HepG2 (cell line): ENCODE measurements around the gene PRDX2. TPM values are rescaled to one million over a fixed set of nuclear protein-coding genes. Genes with fewer than 3 reads are reported as not detected.
A peak's percentile ranks its signal among the peaks of the same experiment; 100 is the strongest.

Experiments
- ATAD3A ChIP-seq: sonication (generic); formaldehyde crosslinking; IDR thresholded peaks from 2 replicates; pipeline ENCODE4 v1.4.0; 2020; ENCODE audit warnings: missing genetic modification reagents
- EHMT2 ChIP-seq: fragments of 200-600 bp; sonication (generic); IDR thresholded peaks from 2 replicates; pipeline ENCODE4 v1.7.0; 2017; ENCODE audit warnings: antibody characterized with exemption, low read depth, low read length, borderline replicate concordance
- KDM5A ChIP-seq: fragments of 200-600 bp; sonication (generic); IDR thresholded peaks from 2 replicates; pipeline ENCODE4 v1.7.0; 2018; ENCODE audit warnings: antibody characterized with exemption, mild to moderate bottlenecking, low read length, borderline replicate concordance
- PHF21A ChIP-seq: sonication (generic); formaldehyde crosslinking; IDR thresholded peaks from 2 replicates; pipeline ENCODE4 v1.5.0; 2020; ENCODE audit warnings: mild to moderate bottlenecking, missing genetic modification reagents
- RXRB ChIP-seq: IDR thresholded peaks from 2 replicates; pipeline ENCODE4 v1.6.1; 2016; ENCODE audit warnings: borderline replicate concordance, missing genetic modification reagents, missing compliant biosample characterization
- SPEN ChIP-seq: sonication (generic); formaldehyde crosslinking; IDR thresholded peaks from 2 replicates; pipeline ENCODE4 v1.5.1; 2020; ENCODE audit warnings: low read depth, mild to moderate bottlenecking, missing genetic modification reagents
- TARDBP ChIP-seq: sonication (generic); formaldehyde crosslinking; IDR thresholded peaks from 2 replicates; pipeline ENCODE4 v1.8.0; 2022; ENCODE audit warnings: mild to moderate bottlenecking, missing genetic modification reagents
- TBX2 ChIP-seq: sonication (generic); formaldehyde crosslinking; IDR thresholded peaks from 2 replicates; pipeline ENCODE4 v1.5.0; 2020; ENCODE audit warnings: missing genetic modification reagents, mild to moderate bottlenecking, borderline replicate concordance
- ZBTB38 ChIP-seq: sonication (generic); formaldehyde crosslinking; IDR thresholded peaks from 2 replicates; pipeline ENCODE4 v1.5.1; 2020; ENCODE audit warnings: mild to moderate bottlenecking, missing genetic modification reagents
- ZNF10 ChIP-seq: sonication (generic); formaldehyde crosslinking; IDR thresholded peaks from 2 replicates; pipeline ENCODE4 v1.4.0; 2020; ENCODE audit warnings: mild to moderate bottlenecking, low read depth, missing genetic modification reagents, borderline replicate concordance
- ZNF879 ChIP-seq: sonication (generic); formaldehyde crosslinking; IDR thresholded peaks from 2 replicates; pipeline ENCODE4 v1.8.1; 2023; ENCODE audit warnings: missing genetic modification reagents
- polyA plus RNA-seq, 8 experiments: library from polyadenylated mRNA; depleted of rRNA in 3 of 8; stranded (reverse) in 7 of 8; unstranded in 1 of 8; fragments of >200 nt; fragmentation: Illumina TruSeq in 4 of 8; extraction: Trizol in 4 of 8; gene quantifications; 2 replicates each; pipeline versions ENCODE4 v1.2.1 to v1.2.3, GENCODE V29; 2011 to 2016; ENCODE audit warnings: low read depth in 4 of 8, missing spikeins in 1 of 8, mixed read lengths in 1 of 8; ENCODE audit not compliant: insufficient read depth in 1 of 8
- total RNA-seq, 5 experiments: library from RNA; depleted of rRNA; stranded (reverse); fragments of >200 nt; fragmentation: Illumina TruSeq; extraction: Trizol; gene quantifications; 2 replicates each; pipeline ENCODE4 v1.2.3, GENCODE V29; 2016; ENCODE audit warnings: low read depth in 1 of 5
- TF ChIP-seq, protein P1 (sequence below): sonication (generic); formaldehyde crosslinking; conservative IDR thresholded peaks from 2 replicates; pipeline ENCODE4 v1.4.0; 2020; ENCODE audit warnings: mild to moderate bottlenecking, missing genetic modification reagents, moderate library complexity
- TF ChIP-seq, protein P2 (sequence below), 2 experiments: sonication (generic) in 1 of 2; formaldehyde crosslinking in 1 of 2; IDR thresholded peaks; 2 replicates each; pipeline versions ENCODE4 v1.5.1 to v1.6.1; 2011 to 2020; ENCODE audit warnings: borderline replicate concordance in 1 of 2, low read depth in 1 of 2, low read length in 1 of 2, mild to moderate bottlenecking in 1 of 2, missing genetic modification reagents in 1 of 2, moderate library complexity in 1 of 2
- TF ChIP-seq, protein P3 (sequence below): sonication (generic); formaldehyde crosslinking; IDR thresholded peaks from 2 replicates; pipeline ENCODE4 v1.4.0; 2020; ENCODE audit warnings: missing genetic modification reagents
- TF ChIP-seq, protein P4 (sequence below): sonication (generic); formaldehyde crosslinking; IDR thresholded peaks from 2 replicates; pipeline ENCODE4 v1.8.0; 2023; ENCODE audit warnings: mild to moderate bottlenecking, missing genetic modification reagents
- TF ChIP-seq, protein P5 (sequence below): sonication (generic); formaldehyde crosslinking; IDR thresholded peaks from 2 replicates; pipeline ENCODE4 v1.5.0; 2020; ENCODE audit warnings: missing genetic modification reagents
- TF ChIP-seq, protein P6 (sequence below): sonication (generic); formaldehyde crosslinking; IDR thresholded peaks from 2 replicates; pipeline ENCODE4 v1.5.0; 2020; ENCODE audit warnings: missing genetic modification reagents, mild to moderate bottlenecking, borderline replicate concordance

Gene PRDX2
- total and polyA plus RNA-seq, 2 of the 13 experiments (the other 11 are each of a cell fraction or from before 2014, with no cell fraction given) = 218 to 381 TPM

DNA sequence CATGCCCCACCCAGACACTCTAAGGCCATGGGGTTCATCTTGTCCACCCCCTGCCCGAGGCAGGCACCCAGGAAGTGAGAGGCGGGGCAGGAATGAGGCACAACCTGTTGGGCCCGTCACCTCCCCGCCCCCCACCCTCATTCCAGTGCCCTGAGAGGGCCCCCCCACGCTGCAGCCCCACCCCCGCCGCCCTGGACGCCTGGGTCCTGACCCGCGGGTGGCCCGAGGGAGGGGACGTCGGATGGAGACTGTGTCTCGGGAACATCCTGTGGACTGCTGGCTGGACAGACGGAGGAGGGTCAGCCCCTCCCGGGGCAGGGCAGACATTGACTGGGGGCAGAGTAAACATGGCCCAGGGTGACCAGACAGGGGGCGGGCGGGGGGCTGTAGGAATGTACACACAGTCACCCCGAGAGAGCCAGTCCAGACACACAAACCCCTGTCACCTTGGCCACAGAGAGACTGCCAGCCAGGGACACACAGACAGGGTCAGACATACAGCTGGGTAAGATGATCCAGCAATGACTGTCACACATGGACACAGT is 17.7 kb downstream of the PRDX2 start (continued):
- TF ChIP-seq, protein P1, sequence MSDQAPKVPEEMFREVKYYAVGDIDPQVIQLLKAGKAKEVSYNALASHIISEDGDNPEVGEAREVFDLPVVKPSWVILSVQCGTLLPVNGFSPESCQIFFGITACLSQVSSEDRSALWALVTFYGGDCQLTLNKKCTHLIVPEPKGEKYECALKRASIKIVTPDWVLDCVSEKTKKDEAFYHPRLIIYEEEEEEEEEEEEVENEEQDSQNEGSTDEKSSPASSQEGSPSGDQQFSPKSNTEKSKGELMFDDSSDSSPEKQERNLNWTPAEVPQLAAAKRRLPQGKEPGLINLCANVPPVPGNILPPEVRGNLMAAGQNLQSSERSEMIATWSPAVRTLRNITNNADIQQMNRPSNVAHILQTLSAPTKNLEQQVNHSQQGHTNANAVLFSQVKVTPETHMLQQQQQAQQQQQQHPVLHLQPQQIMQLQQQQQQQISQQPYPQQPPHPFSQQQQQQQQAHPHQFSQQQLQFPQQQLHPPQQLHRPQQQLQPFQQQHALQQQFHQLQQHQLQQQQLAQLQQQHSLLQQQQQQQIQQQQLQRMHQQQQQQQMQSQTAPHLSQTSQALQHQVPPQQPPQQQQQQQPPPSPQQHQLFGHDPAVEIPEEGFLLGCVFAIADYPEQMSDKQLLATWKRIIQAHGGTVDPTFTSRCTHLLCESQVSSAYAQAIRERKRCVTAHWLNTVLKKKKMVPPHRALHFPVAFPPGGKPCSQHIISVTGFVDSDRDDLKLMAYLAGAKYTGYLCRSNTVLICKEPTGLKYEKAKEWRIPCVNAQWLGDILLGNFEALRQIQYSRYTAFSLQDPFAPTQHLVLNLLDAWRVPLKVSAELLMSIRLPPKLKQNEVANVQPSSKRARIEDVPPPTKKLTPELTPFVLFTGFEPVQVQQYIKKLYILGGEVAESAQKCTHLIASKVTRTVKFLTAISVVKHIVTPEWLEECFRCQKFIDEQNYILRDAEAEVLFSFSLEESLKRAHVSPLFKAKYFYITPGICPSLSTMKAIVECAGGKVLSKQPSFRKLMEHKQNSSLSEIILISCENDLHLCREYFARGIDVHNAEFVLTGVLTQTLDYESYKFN (CRISPR knock-in tag) = peak; percentile 59; the same call in 1 of the 2 replicates
- TF ChIP-seq, protein P2, sequence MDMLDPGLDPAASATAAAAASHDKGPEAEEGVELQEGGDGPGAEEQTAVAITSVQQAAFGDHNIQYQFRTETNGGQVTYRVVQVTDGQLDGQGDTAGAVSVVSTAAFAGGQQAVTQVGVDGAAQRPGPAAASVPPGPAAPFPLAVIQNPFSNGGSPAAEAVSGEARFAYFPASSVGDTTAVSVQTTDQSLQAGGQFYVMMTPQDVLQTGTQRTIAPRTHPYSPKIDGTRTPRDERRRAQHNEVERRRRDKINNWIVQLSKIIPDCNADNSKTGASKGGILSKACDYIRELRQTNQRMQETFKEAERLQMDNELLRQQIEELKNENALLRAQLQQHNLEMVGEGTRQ (IDR thresholded peaks at IDR 0.05; ENCODE audit: low read depth, low read length) = no peak
- TF ChIP-seq, protein P2 (CRISPR knock-in tag; IDR thresholded peaks at IDR 0.05; ENCODE audit: borderline replicate concordance) = no peak
- TF ChIP-seq EHMT2 (no peak), TARDBP (CRISPR knock-in tag) (0 out of 2 replicates have a peak, but pooled peaks have one; percentile 39), PHF21A (CRISPR knock-in tag) (peak; percentile 43; the same call in 1 of the 2 replicates), KDM5A (no peak), ZNF10 (CRISPR knock-in tag) (no peak), ZNF879 (CRISPR knock-in tag) (no peak), ATAD3A (CRISPR knock-in tag) (no peak), RXRB (peak; percentile 68), ZBTB38 (CRISPR knock-in tag) (0 out of 2 replicates have a peak, but pooled peaks have one; percentile 16), TBX2 (CRISPR knock-in tag) (peak; percentile 46; the same call in 1 of the 2 replicates), SPEN (CRISPR knock-in tag) (peak; percentile 61; the same call in 1 of the 2 replicates)
- TF ChIP-seq, protein P3, sequence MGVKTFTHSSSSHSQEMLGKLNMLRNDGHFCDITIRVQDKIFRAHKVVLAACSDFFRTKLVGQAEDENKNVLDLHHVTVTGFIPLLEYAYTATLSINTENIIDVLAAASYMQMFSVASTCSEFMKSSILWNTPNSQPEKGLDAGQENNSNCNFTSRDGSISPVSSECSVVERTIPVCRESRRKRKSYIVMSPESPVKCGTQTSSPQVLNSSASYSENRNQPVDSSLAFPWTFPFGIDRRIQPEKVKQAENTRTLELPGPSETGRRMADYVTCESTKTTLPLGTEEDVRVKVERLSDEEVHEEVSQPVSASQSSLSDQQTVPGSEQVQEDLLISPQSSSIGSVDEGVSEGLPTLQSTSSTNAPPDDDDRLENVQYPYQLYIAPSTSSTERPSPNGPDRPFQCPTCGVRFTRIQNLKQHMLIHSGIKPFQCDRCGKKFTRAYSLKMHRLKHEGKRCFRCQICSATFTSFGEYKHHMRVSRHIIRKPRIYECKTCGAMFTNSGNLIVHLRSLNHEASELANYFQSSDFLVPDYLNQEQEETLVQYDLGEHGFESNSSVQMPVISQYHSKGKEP (CRISPR knock-in tag) = no peak
- TF ChIP-seq, protein P4, sequence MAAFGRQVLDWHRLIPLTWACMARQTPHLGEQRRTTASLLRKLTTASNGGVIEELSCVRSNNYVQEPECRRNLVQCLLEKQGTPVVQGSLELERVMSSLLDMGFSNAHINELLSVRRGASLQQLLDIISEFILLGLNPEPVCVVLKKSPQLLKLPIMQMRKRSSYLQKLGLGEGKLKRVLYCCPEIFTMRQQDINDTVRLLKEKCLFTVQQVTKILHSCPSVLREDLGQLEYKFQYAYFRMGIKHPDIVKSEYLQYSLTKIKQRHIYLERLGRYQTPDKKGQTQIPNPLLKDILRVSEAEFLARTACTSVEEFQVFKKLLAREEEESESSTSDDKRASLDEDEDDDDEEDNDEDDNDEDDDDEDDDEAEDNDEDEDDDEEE (CRISPR knock-in tag) = no peak
- TF ChIP-seq, protein P5, sequence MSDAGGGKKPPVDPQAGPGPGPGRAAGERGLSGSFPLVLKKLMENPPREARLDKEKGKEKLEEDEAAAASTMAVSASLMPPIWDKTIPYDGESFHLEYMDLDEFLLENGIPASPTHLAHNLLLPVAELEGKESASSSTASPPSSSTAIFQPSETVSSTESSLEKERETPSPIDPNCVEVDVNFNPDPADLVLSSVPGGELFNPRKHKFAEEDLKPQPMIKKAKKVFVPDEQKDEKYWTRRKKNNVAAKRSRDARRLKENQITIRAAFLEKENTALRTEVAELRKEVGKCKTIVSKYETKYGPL = no peak
- TF ChIP-seq, protein P6, sequence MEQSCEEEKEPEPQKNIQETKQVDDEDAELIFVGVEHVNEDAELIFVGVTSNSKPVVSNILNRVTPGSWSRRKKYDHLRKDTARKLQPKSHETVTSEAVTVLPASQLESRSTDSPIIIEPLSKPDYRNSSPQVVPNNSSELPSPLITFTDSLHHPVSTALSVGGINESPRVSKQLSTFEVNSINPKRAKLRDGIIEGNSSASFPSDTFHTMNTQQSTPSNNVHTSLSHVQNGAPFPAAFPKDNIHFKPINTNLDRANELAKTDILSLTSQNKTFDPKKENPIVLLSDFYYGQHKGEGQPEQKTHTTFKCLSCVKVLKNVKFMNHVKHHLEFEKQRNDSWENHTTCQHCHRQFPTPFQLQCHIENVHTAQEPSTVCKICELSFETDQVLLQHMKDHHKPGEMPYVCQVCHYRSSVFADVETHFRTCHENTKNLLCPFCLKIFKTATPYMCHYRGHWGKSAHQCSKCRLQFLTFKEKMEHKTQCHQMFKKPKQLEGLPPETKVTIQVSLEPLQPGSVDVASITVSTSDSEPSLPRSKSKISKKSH (CRISPR knock-in tag) = peak; percentile 51; the same call in 1 of the 2 replicates
